ENCODE data around the gene ZYG11B. TPM values are rescaled to one million over a fixed set of nuclear protein-coding genes. Genes with fewer than 3 reads are reported as not detected.

ZYG11B gene
- total and polyA plus RNA-seq, 2 of the 13 experiments (the other 11 are each of a cell fraction or from before 2014, with no cell fraction given): 6.9 to 17.9 TPM

DNA sequence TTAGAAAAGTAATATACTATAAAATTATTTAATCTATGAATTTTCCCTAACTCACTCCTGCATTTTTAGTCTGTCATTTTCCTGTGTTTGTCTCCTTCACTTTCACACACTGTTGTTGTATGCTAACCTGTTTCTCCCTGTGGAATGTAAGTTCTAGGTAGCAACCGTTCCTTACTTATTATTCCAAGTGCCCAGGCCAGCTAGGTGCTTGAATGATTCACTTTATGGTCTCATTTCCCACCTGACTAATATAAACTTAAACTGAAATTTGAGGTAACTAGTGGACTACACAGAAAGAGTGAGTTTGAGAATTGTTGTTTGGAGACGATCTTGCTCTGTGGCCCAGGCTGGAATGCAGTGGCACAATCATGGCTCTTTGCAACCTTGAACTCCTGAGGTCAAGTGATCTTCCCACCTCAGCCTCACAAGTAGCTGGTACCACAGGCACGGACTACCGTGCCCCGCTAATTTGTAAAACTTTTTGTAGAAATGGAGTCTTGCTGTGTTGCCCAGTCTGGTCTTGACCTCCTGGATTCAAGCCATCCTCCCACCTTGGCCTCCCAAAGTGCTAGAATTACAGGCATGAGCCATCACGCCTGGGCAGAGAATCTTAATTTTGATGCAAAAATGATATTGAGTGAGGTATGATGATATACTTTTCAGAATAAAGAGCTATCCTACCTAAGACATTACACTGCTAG, 1.9 kb downstream of the ZYG11B start:
- no TSS peak for BruUV-seq (replicated peaks)
- peaks cover 24% of the 10 kb centered on the region for H3K79me2 ChIP-seq (ENCODE audit: insufficient read depth, low read length)
- TF ChIP-seq FOXJ3 (CRISPR knock-in tag; IDR thresholded peaks at IDR 0.05; ENCODE audit: borderline replicate concordance): no peak
- TF ChIP-seq MED1 (CRISPR knock-in tag; IDR thresholded peaks at IDR 0.05): no peak
- no peak for TF ChIP-seq ZNF773 (CRISPR knock-in tag; IDR thresholded peaks at IDR 0.05; ENCODE audit: borderline replicate concordance)
- TF ChIP-seq, protein P1, sequence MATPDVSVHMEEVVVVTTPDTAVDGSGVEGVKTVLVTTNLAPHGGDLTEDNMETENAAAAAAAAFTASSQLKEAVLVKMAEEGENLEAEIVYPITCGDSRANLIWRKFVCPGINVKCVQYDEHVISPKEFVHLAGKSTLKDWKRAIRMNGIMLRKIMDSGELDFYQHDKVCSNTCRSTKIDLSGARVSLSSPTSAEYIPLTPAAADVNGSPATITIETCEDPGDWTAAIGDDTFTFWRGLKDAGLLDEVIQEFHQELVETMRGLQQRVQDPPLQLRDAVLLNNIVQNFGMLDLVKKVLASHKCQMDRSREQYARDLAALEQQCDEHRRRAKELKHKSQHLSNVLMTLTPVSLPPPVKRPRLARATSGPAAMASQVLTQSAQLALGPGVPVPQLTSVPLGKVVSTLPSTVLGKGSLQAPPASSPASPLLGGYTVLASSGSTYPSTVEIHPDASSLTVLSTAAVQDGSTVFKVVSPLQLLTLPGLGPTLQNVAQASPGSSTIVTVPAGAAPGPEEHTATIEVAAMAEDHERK (CRISPR knock-in tag; IDR thresholded peaks at IDR 0.05; ENCODE audit: low read depth): no peak
- peak; percentile 48 for TF ChIP-seq TEAD3 (CRISPR knock-in tag; optimal IDR thresholded peaks at IDR 0.05; ENCODE audit: borderline replicate concordance)
- peak; percentile 98 for TF ChIP-seq ZNF121 (CRISPR knock-in tag; IDR thresholded peaks at IDR 0.05)
- TF ChIP-seq MTA1 (CRISPR knock-in tag; IDR thresholded peaks at IDR 0.05; ENCODE audit: borderline replicate concordance): no peak
- no peak for TF ChIP-seq SKI (IDR thresholded peaks at IDR 0.05; ENCODE audit: partially characterized antibody)
- TF ChIP-seq, protein P2, sequence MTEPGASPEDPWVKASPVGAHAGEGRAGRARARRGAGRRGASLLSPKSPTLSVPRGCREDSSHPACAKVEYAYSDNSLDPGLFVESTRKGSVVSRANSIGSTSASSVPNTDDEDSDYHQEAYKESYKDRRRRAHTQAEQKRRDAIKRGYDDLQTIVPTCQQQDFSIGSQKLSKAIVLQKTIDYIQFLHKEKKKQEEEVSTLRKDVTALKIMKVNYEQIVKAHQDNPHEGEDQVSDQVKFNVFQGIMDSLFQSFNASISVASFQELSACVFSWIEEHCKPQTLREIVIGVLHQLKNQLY (CRISPR knock-in tag; IDR thresholded peaks at IDR 0.05): no peak
- TF ChIP-seq ZBTB10 (CRISPR knock-in tag; IDR thresholded peaks at IDR 0.05; ENCODE audit: borderline replicate concordance): no peak
- TF ChIP-seq HMG20B (CRISPR knock-in tag; conservative IDR thresholded peaks at IDR 0.05): no peak
- TF ChIP-seq TEF (CRISPR knock-in tag; IDR thresholded peaks at IDR 0.05): no peak
- TF ChIP-seq, protein P3, sequence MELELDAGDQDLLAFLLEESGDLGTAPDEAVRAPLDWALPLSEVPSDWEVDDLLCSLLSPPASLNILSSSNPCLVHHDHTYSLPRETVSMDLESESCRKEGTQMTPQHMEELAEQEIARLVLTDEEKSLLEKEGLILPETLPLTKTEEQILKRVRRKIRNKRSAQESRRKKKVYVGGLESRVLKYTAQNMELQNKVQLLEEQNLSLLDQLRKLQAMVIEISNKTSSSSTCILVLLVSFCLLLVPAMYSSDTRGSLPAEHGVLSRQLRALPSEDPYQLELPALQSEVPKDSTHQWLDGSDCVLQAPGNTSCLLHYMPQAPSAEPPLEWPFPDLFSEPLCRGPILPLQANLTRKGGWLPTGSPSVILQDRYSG (CRISPR knock-in tag; IDR thresholded peaks at IDR 0.05): no peak
- peak; percentile 34; the same call in 1 of the 2 replicates for TF ChIP-seq KDM1A (CRISPR knock-in tag; IDR thresholded peaks at IDR 0.05)
- 0 out of 2 replicates have a peak, but pooled peaks have one; percentile 13 for TF ChIP-seq NR2F6 (IDR thresholded peaks at IDR 0.05)
- peak; percentile 43; the same call in 1 of the 2 replicates for TF ChIP-seq NR2F6 (CRISPR knock-in tag; IDR thresholded peaks at IDR 0.05)
- TF ChIP-seq AHR (CRISPR knock-in tag; IDR thresholded peaks at IDR 0.05): no peak
- no peak for TF ChIP-seq ZSCAN31 (CRISPR knock-in tag; IDR thresholded peaks at IDR 0.05; ENCODE audit: low read depth)

More for the DNA sequence above, 1.9 kb downstream of the ZYG11B start:
- in situ Hi-C loops (cut with HindIII; ENCODE audit: extremely low pct_ligation_motif_present, low pct_unique_long_range_greater_than_20kb): no loop called here
- ATAC-seq (no peak), FAIRE-seq (peak; percentile 32), DNase-seq (ENCODE audit: low spot score) (no peak)
- Histone ChIP-seq H4K20me1 (ENCODE audit: insufficient read depth, low read length) (no peaks in the 10 kb centered on the region; the same call in 1 of the 2 replicates), H3K27ac (ENCODE audit: extremely low read length, insufficient read depth, low read length) (no peak overlapping the region), H3K36me3 (replicated peaks in 1 of 2; ENCODE audit: control insufficient read depth in 1 of 2, insufficient read depth in 2 of 2, low read length in 2 of 2) (0 out of 5 replicates have a peak, but pooled peaks cover 0 to 5% of the 10 kb centered on the region in 2 experiments), H3K4me1 (ENCODE audit: insufficient read depth, low read length) (peaks cover 34% of the 10 kb centered on the region), H3K27me3 (ENCODE audit: control insufficient read depth in 1 of 2, insufficient read depth in 2 of 2, low read length in 2 of 2) (no peaks in the 10 kb centered on the region; a peak in 2 of 5 replicates), H3K9me3 (ENCODE audit: low read length) (no peaks in the 10 kb centered on the region), H3K4me2 (ENCODE audit: low read depth, low read length) (peak overlapping the region; percentile 96), H2AFZ (ENCODE audit: low read length) (no peak overlapping the region), H3K9ac (ENCODE audit: insufficient read depth, low read depth, low read length) (peak overlapping the region; percentile 88; the same call in 1 of the 2 replicates), H3K4me3 (replicated peaks in 1 of 3; ENCODE audit: insufficient read depth in 1 of 3, low read depth in 2 of 3, low read length in 3 of 3) (peak overlapping the region in 2 of 3 experiments; percentile 30 to 90; a peak in 2 of 6 replicates)
- intact Hi-C loops (cut with micrococcal nuclease; ENCODE audit: unreplicated experiment): loop anchor here (2.0 kb wide), 1 partner anchor 27 kb away; no protein-coding TSS in a partner anchor
- WGBS (ENCODE audit: low lambda C conversion rate): 63% methylated on average over 5 of the region's 6 CpGs
- ChIA-PET CTCF (ENCODE audit: low intra/inter-chr PET ratio, low total read pairs) (no interaction called here), POLR2A (interaction anchor here (1.8 kb wide), 1 partner anchor 25 kb away, joined by 4 read pairs; no protein-coding TSS in a partner anchor)

All from HepG2 (cell line).